ENCODE results near the gene HS6ST3.
A peak's percentile ranks its signal among the peaks of the same experiment; 100 is the strongest.

Gene HS6ST3

GRCh38 chr13:96673825-96674224, 583.9 kb downstream of the HS6ST3 start:
- no peak for DNase-seq

- DNase-seq = no peak
Observed at GRCh38 chr13:96677029-96677428, 587.1 kb downstream of the HS6ST3 start.

GRCh38 chr13:96678801-96679200, 588.9 kb downstream of the HS6ST3 start:
- no peak for DNase-seq

- DNase-seq = no peak
Observed at GRCh38 chr13:96680898-96681297, 591.0 kb downstream of the HS6ST3 start.

GRCh38 chr13:96681766-96682165, 591.9 kb downstream of the HS6ST3 start:
- DNase-seq = no peak

GRCh38 chr13:96684469-96684868, 594.6 kb downstream of the HS6ST3 start:
- no peak for DNase-seq

GRCh38 chr13:96684907-96685306, 595.0 kb downstream of the HS6ST3 start:
- no peak for DNase-seq

- DNase-seq = no peak
Observed at GRCh38 chr13:96686286-96686685, 596.4 kb downstream of the HS6ST3 start.

GRCh38 chr13:96687191-96687590, 597.3 kb downstream of the HS6ST3 start:
- DNase-seq = no peak

- DNase-seq = no peak
Observed at GRCh38 chr13:96690998-96691397, 601.1 kb downstream of the HS6ST3 start.

GRCh38 chr13:96696389-96696900, 606.5 kb downstream of the HS6ST3 start:
- DNase-seq = no peak

GRCh38 chr13:96700657-96701056, 610.8 kb downstream of the HS6ST3 start:
- no peak for DNase-seq

- no peak for DNase-seq
Observed at GRCh38 chr13:96707146-96707545, 617.2 kb downstream of the HS6ST3 start.

- no peak for DNase-seq
Observed at GRCh38 chr13:96710166-96710862, 620.4 kb downstream of the HS6ST3 start.

- DNase-seq = no peak
Observed at GRCh38 chr13:96720446-96720845, 630.5 kb downstream of the HS6ST3 start.

GRCh38 chr13:96726651-96727050, 636.7 kb downstream of the HS6ST3 start:
- DNase-seq = no peak

- no peak for DNase-seq
Observed at GRCh38 chr13:96728463-96728862, 638.6 kb downstream of the HS6ST3 start.

- DNase-seq = no peak
Observed at GRCh38 chr13:96730676-96731075, 640.8 kb downstream of the HS6ST3 start.

GRCh38 chr13:96734499-96734898, 644.6 kb downstream of the HS6ST3 start:
- no peak for DNase-seq

- no peak for DNase-seq
Observed at GRCh38 chr13:96741779-96742178, 651.9 kb downstream of the HS6ST3 start.

GRCh38 chr13:96743296-96744089, 653.6 kb downstream of the HS6ST3 start:
- DNase-seq = no peak

GRCh38 chr13:96744367-96745331, 654.7 kb downstream of the HS6ST3 start:
- DNase-seq = no peak

- peak in 1 of 2 donors; percentile 45 for DNase-seq
Observed at GRCh38 chr13:96746886-96747285, 657.0 kb downstream of the HS6ST3 start.

Data from hippocampal formation (tissue), 2 donors.